ENCODE data around the gene TEX36. TPM values are rescaled to one million over a fixed set of nuclear protein-coding genes. Genes with fewer than 3 reads are reported as not detected.

Gene TEX36
- total RNA-seq, 1 experiment from 2014 or later = not detected

DNA sequence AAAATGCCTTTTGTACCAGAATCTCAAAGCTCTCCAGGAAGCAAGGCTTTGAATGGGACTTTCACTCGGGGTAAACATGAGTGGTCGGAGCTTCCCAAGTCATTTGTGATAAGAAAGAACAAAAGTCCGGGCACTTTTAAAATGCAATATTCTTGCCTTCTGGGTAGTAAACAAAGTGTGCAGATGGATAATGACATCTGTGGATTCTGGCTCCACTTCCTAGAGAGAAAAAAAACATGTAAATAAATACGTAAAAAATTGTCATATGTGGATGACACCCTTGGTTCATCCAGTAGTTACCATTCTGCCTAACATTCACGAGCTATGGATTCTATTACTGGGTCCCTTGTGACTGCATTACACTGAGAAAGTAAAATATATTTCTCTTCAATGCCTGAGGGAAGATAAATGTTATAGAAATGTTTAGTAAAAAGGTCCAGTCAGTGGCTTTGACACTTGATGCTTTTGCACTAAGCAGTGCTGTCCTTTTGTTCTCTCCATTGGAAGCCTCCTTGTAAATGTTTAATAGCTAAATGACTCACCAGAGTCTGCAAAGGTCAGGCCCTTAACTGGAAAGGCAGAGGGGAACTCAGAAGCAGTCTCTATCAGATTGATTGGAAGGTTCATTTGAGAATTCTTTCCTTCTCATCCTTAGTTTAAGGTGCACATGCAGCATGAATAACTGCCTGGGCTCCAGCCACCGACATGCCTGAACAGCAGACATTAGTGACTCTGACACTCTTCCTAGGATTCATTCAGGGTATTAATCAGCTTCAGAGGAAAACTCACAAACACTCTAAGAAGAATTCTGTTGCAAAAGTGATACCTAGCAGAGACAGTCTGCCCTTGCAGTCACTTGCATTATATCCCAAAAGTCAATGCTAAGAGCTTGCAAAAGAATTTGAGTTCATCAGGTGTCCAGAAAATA is 24.8 kb upstream of the TEX36 start:
- ChIA-PET CTCF (interaction anchor here (0.5 kb wide), 1 partner anchor 8 kb away, joined by 3 read pairs; no protein-coding TSS in a partner anchor), POLR2A (interaction anchor here (0.5 to 1.2 kb wide), 4 partner anchors 8 to 903 kb away, joined by 3 to 9 read pairs (median 6); partner anchors contain the start of gene EDRF1)
- Histone ChIP-seq H3K9me3 (ENCODE audit: control insufficient read depth, insufficient read depth, low read depth, low read length) (no peaks in the 10 kb centered on the region), H3K4me1 (ENCODE audit: control insufficient read depth, insufficient read depth, low read length) (peaks cover 35% of the 10 kb centered on the region), H3K4me3 (ENCODE audit: low read depth in 2 of 2, low read length in 2 of 2) (no peak overlapping the region), H3K27me3 (ENCODE audit: control insufficient read depth, insufficient read depth, low read length) (no peaks in the 10 kb centered on the region), H3K27ac (ENCODE audit: low read length) (peak overlapping the region; percentile 72), H3K36me3 (ENCODE audit: control insufficient read depth, insufficient read depth, low read length) (no peaks in the 10 kb centered on the region)
- peak; percentile 93 for ATAC-seq
- DNase-seq (ENCODE audit: low read depth, low spot score) = no peak
- intact Hi-C loops (cut with micrococcal nuclease; ENCODE audit: unreplicated experiment) (loop anchor here (10.0 kb wide), 1 partner anchor 543 kb away; the partner anchor contains the start of gene CTBP2), in situ Hi-C loops (cut with HindIII; ENCODE audit: low pct_unique_long_range_greater_than_20kb, low sequenced_read_pairs) (no loop called here)
- BruUV-seq (replicated peaks) = no TSS peak
- TF ChIP-seq TCF7L2 (IDR thresholded peaks at IDR 0.05; ENCODE audit: low read depth, low read length) = peak; percentile 91
- no peak for TF ChIP-seq SIN3A (IDR thresholded peaks at IDR 0.05; ENCODE audit: borderline replicate concordance, insufficient read depth, low read depth, low read length)
- TF ChIP-seq POLR2AphosphoS5 (IDR thresholded peaks at IDR 0.05; ENCODE audit: low read depth, low read length) = peak; percentile 61

- no peak for DNase-seq (ENCODE audit: low read depth, low spot score)
- no peaks in the 10 kb centered on the region for H3K9me3 ChIP-seq (ENCODE audit: control insufficient read depth, insufficient read depth, low read depth, low read length)
- no peak overlapping the region for H3K4me3 ChIP-seq (ENCODE audit: low read depth in 2 of 2, low read length in 2 of 2)
- H3K27ac ChIP-seq (ENCODE audit: low read length) = no peak overlapping the region
- 0 out of 2 replicates have a peak, but pooled peaks cover 3% of the 10 kb centered on the region for H3K4me1 ChIP-seq (ENCODE audit: control insufficient read depth, insufficient read depth, low read length)
- H3K27me3 ChIP-seq (ENCODE audit: control insufficient read depth, insufficient read depth, low read length) = no peaks in the 10 kb centered on the region
- no peaks in the 10 kb centered on the region for H3K36me3 ChIP-seq (ENCODE audit: control insufficient read depth, insufficient read depth, low read length)
- intact Hi-C loops (cut with micrococcal nuclease; ENCODE audit: unreplicated experiment) (loop anchor here (10.0 kb wide), 1 partner anchor 536 kb away; the partner anchor contains the start of gene CTBP2), in situ Hi-C loops (cut with HindIII; ENCODE audit: low pct_unique_long_range_greater_than_20kb, low sequenced_read_pairs) (no loop called here)
- CTCF ChIA-PET = interaction anchor here (0.6 to 0.7 kb wide), 2 partner anchors 8 to 13 kb away, joined by 3 read pairs; no protein-coding TSS in a partner anchor
- TF ChIP-seq, protein P1, sequence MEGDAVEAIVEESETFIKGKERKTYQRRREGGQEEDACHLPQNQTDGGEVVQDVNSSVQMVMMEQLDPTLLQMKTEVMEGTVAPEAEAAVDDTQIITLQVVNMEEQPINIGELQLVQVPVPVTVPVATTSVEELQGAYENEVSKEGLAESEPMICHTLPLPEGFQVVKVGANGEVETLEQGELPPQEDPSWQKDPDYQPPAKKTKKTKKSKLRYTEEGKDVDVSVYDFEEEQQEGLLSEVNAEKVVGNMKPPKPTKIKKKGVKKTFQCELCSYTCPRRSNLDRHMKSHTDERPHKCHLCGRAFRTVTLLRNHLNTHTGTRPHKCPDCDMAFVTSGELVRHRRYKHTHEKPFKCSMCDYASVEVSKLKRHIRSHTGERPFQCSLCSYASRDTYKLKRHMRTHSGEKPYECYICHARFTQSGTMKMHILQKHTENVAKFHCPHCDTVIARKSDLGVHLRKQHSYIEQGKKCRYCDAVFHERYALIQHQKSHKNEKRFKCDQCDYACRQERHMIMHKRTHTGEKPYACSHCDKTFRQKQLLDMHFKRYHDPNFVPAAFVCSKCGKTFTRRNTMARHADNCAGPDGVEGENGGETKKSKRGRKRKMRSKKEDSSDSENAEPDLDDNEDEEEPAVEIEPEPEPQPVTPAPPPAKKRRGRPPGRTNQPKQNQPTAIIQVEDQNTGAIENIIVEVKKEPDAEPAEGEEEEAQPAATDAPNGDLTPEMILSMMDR (IDR thresholded peaks at IDR 0.05) = peak; percentile 31; the same call in 1 of the 2 replicates
- TF ChIP-seq, protein P2, sequence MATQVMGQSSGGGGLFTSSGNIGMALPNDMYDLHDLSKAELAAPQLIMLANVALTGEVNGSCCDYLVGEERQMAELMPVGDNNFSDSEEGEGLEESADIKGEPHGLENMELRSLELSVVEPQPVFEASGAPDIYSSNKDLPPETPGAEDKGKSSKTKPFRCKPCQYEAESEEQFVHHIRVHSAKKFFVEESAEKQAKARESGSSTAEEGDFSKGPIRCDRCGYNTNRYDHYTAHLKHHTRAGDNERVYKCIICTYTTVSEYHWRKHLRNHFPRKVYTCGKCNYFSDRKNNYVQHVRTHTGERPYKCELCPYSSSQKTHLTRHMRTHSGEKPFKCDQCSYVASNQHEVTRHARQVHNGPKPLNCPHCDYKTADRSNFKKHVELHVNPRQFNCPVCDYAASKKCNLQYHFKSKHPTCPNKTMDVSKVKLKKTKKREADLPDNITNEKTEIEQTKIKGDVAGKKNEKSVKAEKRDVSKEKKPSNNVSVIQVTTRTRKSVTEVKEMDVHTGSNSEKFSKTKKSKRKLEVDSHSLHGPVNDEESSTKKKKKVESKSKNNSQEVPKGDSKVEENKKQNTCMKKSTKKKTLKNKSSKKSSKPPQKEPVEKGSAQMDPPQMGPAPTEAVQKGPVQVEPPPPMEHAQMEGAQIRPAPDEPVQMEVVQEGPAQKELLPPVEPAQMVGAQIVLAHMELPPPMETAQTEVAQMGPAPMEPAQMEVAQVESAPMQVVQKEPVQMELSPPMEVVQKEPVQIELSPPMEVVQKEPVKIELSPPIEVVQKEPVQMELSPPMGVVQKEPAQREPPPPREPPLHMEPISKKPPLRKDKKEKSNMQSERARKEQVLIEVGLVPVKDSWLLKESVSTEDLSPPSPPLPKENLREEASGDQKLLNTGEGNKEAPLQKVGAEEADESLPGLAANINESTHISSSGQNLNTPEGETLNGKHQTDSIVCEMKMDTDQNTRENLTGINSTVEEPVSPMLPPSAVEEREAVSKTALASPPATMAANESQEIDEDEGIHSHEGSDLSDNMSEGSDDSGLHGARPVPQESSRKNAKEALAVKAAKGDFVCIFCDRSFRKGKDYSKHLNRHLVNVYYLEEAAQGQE (IDR thresholded peaks at IDR 0.05; ENCODE audit: insufficient read depth in 1 of 2, low read depth in 2 of 2, low read length in 1 of 2) = no peak
- TF ChIP-seq TCF7L2 (IDR thresholded peaks at IDR 0.05; ENCODE audit: low read depth, low read length) = no peak
- no TSS peak for BruUV-seq (replicated peaks)
- no peak for ATAC-seq
- POLR2A ChIA-PET = interaction anchor here (0.6 kb wide), 1 partner anchor 8 kb away, joined by 7 read pairs; no protein-coding TSS in a partner anchor
These were observed 17.5 kb upstream of the TEX36 start for GRCh38 chr10:125700355-125700911.
